ENCODE data around the gene TCIRG1. TPM values are rescaled to one million over a fixed set of nuclear protein-coding genes. Genes with fewer than 3 reads are reported as not detected.
"Not testable (repeated sequence)": the region's sequence is repeated elsewhere in the genome, so short reads cannot be mapped to it uniquely, and the experiment has no call there.

TCIRG1 gene, protein sequence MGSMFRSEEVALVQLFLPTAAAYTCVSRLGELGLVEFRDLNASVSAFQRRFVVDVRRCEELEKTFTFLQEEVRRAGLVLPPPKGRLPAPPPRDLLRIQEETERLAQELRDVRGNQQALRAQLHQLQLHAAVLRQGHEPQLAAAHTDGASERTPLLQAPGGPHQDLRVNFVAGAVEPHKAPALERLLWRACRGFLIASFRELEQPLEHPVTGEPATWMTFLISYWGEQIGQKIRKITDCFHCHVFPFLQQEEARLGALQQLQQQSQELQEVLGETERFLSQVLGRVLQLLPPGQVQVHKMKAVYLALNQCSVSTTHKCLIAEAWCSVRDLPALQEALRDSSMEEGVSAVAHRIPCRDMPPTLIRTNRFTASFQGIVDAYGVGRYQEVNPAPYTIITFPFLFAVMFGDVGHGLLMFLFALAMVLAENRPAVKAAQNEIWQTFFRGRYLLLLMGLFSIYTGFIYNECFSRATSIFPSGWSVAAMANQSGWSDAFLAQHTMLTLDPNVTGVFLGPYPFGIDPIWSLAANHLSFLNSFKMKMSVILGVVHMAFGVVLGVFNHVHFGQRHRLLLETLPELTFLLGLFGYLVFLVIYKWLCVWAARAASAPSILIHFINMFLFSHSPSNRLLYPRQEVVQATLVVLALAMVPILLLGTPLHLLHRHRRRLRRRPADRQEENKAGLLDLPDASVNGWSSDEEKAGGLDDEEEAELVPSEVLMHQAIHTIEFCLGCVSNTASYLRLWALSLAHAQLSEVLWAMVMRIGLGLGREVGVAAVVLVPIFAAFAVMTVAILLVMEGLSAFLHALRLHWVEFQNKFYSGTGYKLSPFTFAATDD
- total RNA-seq (2021; ENCODE audit: unreplicated experiment) = 158 TPM
- polyA plus RNA-seq (2012; ENCODE audit: insufficient read length) = 192 TPM
- percentile 59 among the genes with signal in this experiment for Bru-seq, nascent RNA
- BruChase-seq, experiment 1, labeled RNA remaining after a 2-hour chase = percentile 77 among the genes with signal in this experiment
- BruChase-seq, experiment 2, labeled RNA remaining after a 6-hour chase = percentile 80 among the genes with signal in this experiment
- long read RNA-seq, transcript TCIRG1-201 (20 exons, 2,677 nt) = major isoform, 25 of 174 reads
- long read RNA-seq, transcript TCIRG1-213 (15 exons, 2,457 nt) = minor isoform, 6 of 174 reads
- long read RNA-seq, partial matches to known transcripts = 68 of 174 reads
- long read RNA-seq, other reads (novel, unspliced or antisense) = 74 of 174 reads

DNA sequence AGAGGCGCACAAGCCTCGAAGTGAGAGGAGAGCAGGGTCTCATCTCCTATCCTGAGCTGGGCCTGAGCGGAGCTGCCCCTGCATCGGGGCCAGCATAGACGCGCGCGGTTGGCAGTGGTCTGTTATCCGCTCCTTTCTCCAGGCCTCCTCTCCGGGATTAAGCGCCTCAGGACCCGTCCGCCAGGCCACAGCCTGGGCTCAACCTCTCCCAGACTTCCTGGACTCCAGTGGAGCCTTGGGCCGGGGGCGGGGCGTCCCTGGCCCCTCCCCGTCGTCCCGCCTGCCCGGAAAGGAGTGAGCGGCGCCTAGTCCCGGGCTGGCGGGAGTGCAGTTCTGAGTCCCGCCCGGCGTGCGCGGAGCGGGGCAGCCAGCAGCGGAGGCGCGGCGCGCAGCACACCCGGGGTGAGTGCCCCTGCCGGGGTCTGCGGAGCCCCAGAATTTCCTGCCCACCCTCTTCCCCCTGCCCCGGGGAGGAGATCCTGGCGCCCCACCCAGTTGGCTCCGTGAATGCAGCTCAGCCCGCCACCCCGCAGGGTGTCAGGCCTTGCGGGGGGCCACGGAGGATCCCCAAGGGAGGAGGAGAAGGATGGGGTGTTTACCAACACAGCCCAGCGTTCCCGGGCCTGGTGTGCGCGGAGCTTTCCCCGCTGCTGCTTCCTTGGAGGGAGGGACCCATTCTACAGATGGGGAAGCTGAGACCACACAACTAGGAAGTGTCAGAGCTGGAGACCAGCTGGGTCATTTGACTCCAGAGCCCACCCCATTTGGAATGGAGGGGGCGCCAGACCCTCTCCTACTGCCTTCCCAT is at the start of gene TCIRG1:
TSS of gene TCIRG1 (plus strand) at position 308 of the 808 bp plus-strand sequence. CDS start 2,247 bp downstream, outside the sequence.
- Histone ChIP-seq H3K4me1 (ENCODE audit: control insufficient read depth, insufficient read depth, low read length) (peaks cover 33% of the 10 kb centered on the region), H3K27me3 (ENCODE audit: control insufficient read depth, insufficient read depth, low read length) (no peaks in the 10 kb centered on the region), H3K36me3 (ENCODE audit: control insufficient read depth, insufficient read depth, low read length) (peaks cover 5% of the 10 kb centered on the region; the same call in 1 of the 2 replicates), H3K9me3 (ENCODE audit: control insufficient read depth, insufficient read depth, low read depth, low read length) (no peaks in the 10 kb centered on the region), H3K27ac (ENCODE audit: low read length) (peak within 1 kb of the TSS; percentile 94), H3K4me3 (ENCODE audit: low read depth in 2 of 2, low read length in 2 of 2) (peak within 1 kb of the TSS; percentile 72 to 92)
- BruUV-seq (replicated peaks) = no TSS peak
- in situ Hi-C loops (cut with HindIII; ENCODE audit: low pct_unique_long_range_greater_than_20kb, low sequenced_read_pairs) (no loop called here), intact Hi-C loops (cut with micrococcal nuclease; ENCODE audit: unreplicated experiment) (no loop called here)
- ATAC-seq (peak; percentile 84), DNase-seq (ENCODE audit: low read depth, low spot score) (no peak)
- ChIA-PET CTCF (no interaction called here), POLR2A (interaction anchor here (0.6 kb wide), 1 partner anchor 154 kb away, joined by 3 read pairs; no protein-coding TSS in a partner anchor)
- TF ChIP-seq, protein P1, sequence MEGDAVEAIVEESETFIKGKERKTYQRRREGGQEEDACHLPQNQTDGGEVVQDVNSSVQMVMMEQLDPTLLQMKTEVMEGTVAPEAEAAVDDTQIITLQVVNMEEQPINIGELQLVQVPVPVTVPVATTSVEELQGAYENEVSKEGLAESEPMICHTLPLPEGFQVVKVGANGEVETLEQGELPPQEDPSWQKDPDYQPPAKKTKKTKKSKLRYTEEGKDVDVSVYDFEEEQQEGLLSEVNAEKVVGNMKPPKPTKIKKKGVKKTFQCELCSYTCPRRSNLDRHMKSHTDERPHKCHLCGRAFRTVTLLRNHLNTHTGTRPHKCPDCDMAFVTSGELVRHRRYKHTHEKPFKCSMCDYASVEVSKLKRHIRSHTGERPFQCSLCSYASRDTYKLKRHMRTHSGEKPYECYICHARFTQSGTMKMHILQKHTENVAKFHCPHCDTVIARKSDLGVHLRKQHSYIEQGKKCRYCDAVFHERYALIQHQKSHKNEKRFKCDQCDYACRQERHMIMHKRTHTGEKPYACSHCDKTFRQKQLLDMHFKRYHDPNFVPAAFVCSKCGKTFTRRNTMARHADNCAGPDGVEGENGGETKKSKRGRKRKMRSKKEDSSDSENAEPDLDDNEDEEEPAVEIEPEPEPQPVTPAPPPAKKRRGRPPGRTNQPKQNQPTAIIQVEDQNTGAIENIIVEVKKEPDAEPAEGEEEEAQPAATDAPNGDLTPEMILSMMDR (IDR thresholded peaks at IDR 0.05) = no peak
- TF ChIP-seq SIN3A (IDR thresholded peaks at IDR 0.05; ENCODE audit: borderline replicate concordance, insufficient read depth, low read depth, low read length) (0 out of 2 replicates have a peak, but pooled peaks have one; percentile 60), TCF7L2 (IDR thresholded peaks at IDR 0.05; ENCODE audit: low read depth, low read length) (no peak), POLR2AphosphoS5 (IDR thresholded peaks at IDR 0.05; ENCODE audit: low read depth, low read length) (peak; percentile 81)
- TF ChIP-seq, protein P2, sequence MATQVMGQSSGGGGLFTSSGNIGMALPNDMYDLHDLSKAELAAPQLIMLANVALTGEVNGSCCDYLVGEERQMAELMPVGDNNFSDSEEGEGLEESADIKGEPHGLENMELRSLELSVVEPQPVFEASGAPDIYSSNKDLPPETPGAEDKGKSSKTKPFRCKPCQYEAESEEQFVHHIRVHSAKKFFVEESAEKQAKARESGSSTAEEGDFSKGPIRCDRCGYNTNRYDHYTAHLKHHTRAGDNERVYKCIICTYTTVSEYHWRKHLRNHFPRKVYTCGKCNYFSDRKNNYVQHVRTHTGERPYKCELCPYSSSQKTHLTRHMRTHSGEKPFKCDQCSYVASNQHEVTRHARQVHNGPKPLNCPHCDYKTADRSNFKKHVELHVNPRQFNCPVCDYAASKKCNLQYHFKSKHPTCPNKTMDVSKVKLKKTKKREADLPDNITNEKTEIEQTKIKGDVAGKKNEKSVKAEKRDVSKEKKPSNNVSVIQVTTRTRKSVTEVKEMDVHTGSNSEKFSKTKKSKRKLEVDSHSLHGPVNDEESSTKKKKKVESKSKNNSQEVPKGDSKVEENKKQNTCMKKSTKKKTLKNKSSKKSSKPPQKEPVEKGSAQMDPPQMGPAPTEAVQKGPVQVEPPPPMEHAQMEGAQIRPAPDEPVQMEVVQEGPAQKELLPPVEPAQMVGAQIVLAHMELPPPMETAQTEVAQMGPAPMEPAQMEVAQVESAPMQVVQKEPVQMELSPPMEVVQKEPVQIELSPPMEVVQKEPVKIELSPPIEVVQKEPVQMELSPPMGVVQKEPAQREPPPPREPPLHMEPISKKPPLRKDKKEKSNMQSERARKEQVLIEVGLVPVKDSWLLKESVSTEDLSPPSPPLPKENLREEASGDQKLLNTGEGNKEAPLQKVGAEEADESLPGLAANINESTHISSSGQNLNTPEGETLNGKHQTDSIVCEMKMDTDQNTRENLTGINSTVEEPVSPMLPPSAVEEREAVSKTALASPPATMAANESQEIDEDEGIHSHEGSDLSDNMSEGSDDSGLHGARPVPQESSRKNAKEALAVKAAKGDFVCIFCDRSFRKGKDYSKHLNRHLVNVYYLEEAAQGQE (IDR thresholded peaks at IDR 0.05; ENCODE audit: insufficient read depth in 1 of 2, low read depth in 2 of 2, low read length in 1 of 2) = no peak

DNA sequence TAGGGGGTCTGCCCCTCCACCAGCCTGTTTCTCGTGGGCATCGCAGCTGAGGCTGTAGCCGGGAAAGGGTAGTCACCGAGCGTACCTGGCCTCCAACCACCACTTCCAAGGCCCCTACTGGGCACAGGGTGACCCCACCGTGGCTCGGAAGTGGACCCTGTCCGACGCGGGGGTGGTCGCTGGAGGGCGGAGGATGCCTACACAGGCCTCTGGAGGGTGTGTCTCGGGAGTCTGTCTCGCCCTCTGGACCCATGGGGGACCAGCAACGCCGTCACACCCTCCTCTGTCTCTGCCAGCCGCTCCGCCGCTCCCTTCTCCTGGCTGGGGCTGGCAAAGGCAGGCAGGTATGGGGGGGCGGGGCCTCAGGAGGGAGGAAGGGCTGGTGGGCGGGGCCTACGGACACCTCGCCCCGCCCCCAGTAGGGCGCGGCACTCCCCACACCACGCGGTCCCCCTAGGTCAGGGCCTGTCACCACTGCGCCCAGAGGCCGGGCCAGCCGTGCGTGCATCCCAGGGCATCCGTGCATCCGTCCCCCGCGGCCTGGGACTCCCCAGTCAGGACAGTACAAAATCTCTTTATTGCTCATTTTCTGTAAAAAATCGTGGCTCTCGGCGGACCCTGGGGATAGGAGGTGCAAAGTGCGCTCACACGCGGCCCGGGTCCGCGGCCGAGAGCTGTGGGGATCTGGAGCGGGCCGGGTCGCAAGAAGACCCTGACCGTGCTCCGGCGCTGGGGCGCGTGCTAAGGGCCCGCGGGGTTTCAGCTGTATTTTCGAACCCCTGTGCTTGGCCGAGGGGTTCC is 48.1 kb upstream of the TCIRG1 start:
- in situ Hi-C loops (cut with HindIII; ENCODE audit: low pct_unique_long_range_greater_than_20kb, low sequenced_read_pairs); CTCF ChIA-PET; BruUV-seq (replicated peaks); H3K27ac ChIP-seq (ENCODE audit: low read length); DNase-seq (ENCODE audit: low read depth, low spot score); H3K36me3 ChIP-seq (ENCODE audit: control insufficient read depth, insufficient read depth, low read length); H3K27me3 ChIP-seq (ENCODE audit: control insufficient read depth, insufficient read depth, low read length); H3K9me3 ChIP-seq (ENCODE audit: control insufficient read depth, insufficient read depth, low read depth, low read length); intact Hi-C loops (cut with micrococcal nuclease; ENCODE audit: unreplicated experiment); H3K4me3 ChIP-seq (ENCODE audit: low read depth in 2 of 2, low read length in 2 of 2); H3K4me1 ChIP-seq (ENCODE audit: control insufficient read depth, insufficient read depth, low read length); POLR2A ChIA-PET: not testable (repeated sequence)
- ATAC-seq = peak; percentile 62; the same call in 1 of the 2 replicates

DNA sequence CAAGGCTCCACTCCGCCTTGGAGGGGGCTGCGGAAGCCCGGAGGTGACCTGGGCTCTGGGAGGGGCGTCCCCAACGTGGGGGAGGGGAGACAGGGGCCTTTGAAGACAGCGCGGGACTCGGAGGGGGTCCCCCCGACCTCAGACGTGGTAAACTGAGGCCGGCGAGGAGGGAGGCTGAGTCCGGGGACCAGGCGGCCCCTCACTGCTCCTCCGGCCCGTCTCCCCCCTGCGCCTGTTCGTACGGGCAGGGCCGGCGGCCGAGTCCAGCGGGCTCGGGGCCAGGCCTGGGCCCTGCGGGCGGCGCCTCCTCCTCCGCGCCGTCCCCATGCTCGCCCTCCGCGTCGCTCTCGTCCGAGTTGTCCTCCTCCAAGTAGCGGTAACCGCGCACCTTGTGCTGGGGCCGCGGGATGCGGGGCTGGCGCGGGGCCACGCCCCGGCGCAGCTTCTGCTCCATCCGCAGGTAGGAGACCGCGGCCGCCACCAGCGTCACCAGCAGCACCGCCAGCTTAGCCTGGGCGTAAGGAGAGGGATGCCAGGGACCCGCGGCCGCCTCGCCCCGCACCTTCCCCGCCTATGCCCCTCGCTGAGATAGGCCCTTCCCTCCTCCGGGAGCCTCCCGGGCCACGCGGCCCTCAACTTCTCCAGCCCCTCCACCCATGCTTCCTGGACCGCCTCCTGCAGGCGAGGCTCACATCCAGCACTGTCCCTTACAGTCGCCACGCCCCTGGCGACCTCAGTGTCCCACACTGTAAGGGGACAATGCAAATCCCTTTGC is 47.3 kb upstream of the TCIRG1 start:
- H3K27me3 ChIP-seq (ENCODE audit: control insufficient read depth, insufficient read depth, low read length); H3K27ac ChIP-seq (ENCODE audit: low read length); DNase-seq (ENCODE audit: low read depth, low spot score); POLR2A ChIA-PET; H3K36me3 ChIP-seq (ENCODE audit: control insufficient read depth, insufficient read depth, low read length); ATAC-seq; BruUV-seq (replicated peaks); intact Hi-C loops (cut with micrococcal nuclease; ENCODE audit: unreplicated experiment); H3K9me3 ChIP-seq (ENCODE audit: control insufficient read depth, insufficient read depth, low read depth, low read length); H3K4me1 ChIP-seq (ENCODE audit: control insufficient read depth, insufficient read depth, low read length); H3K4me3 ChIP-seq (ENCODE audit: low read depth in 2 of 2, low read length in 2 of 2); in situ Hi-C loops (cut with HindIII; ENCODE audit: low pct_unique_long_range_greater_than_20kb, low sequenced_read_pairs): not testable (repeated sequence)
- CTCF ChIA-PET = interaction anchor here (0.7 kb wide), 2 partner anchors 69 to 176 kb away, joined by 7 to 9 read pairs; no protein-coding TSS in a partner anchor

Measured in Panc1 (cell line).